K562 (cell line): ENCODE data around the gene KRTAP9-7. TPM values are rescaled to one million over a fixed set of nuclear protein-coding genes. Genes with fewer than 3 reads are reported as not detected.

Experiments
- ATAC-seq: fragments of 200-7000 bp; cut with Tn5 transposase; 3 replicates; pipeline ENCODE4 v1.9.1; 2020; ENCODE audit warnings: moderate library complexity
- BruUV-seq: library from RNA; stranded (reverse); fragments of 400-500 nt; replicated peaks from 2 replicates; lab custom pipeline; 2021; lab: Mats Ljungman, UMichigan
- CTCF ChIA-PET: fragments of 300-600 bp; formaldehyde crosslinking; extraction: SDS; loops from one replicate; lab custom pipeline; 2021; ENCODE audit warnings: low intra/inter-chr PET ratio; lab: Yijun Ruan, JAX
- POLR2A ChIA-PET: fragments of 300-600, 350-650 bp; sonication (Branson Sonifier 250); formaldehyde crosslinking; extraction: SDS; loops from one replicate; lab custom pipeline; 2021; ENCODE audit warnings: antibody characterized with exemption, inconsistent platforms; lab: Yijun Ruan, JAX
- DNase-seq, 4 experiments: peaks; one replicate each; pipeline versions ENCODE4 v3.0.0 to v3.0.0-alpha.2; 2011 to 2018; ENCODE audit warnings: low spot score in 3 of 4, mixed read lengths in 3 of 4; ENCODE audit errors: extremely low read depth in 1 of 4
- FAIRE-seq: peaks from 2 replicates; lab custom pipeline; 2011; peaks lifted over from hg19 to GRCh38; lab: Jason Lieb, UNC
- H2AFZ ChIP-seq: 2 replicates; pipeline ENCODE4 v1.6.0; 2011; ENCODE audit warnings: low read depth, low read length, control low read depth, inconsistent platforms
- H3K27ac ChIP-seq: fragments of 200-600 bp; 3 replicates; pipeline ENCODE4 v1.8.0; 2011; ENCODE audit warnings: low read depth, mild to moderate bottlenecking, control low read depth, inconsistent platforms, low read length, moderate library complexity, mixed read lengths; ENCODE audit errors: extremely low read depth
- H3K27me3 ChIP-seq, 2 experiments: fragments of 300-600 bp in 1 of 2; 2 replicates in 1 of 2; 3 replicates in 1 of 2; pipeline versions ENCODE4 v1.6.0 to v1.8.0; 2011; ENCODE audit warnings: inconsistent platforms in 2 of 2, low read length in 2 of 2, mild to moderate bottlenecking in 1 of 2, mixed read lengths in 1 of 2, moderate library complexity in 1 of 2; ENCODE audit not compliant: control insufficient read depth in 2 of 2, insufficient read depth in 2 of 2
- H3K36me3 ChIP-seq: fragments of 300-600 bp; 3 replicates; pipeline ENCODE4 v1.8.0; 2011; ENCODE audit warnings: mild to moderate bottlenecking, low read length, inconsistent platforms; ENCODE audit not compliant: control insufficient read depth, insufficient read depth
- H3K4me1 ChIP-seq, 2 experiments: fragments of 200-600 bp in 1 of 2; replicated peaks in 1 of 2; 2 replicates in 1 of 2; 3 replicates in 1 of 2; pipeline versions ENCODE4 v1.5.1 to v1.8.0; 2011; ENCODE audit warnings: inconsistent platforms in 2 of 2, low read length in 2 of 2, mild to moderate bottlenecking in 1 of 2, mixed read lengths in 1 of 2, moderate library complexity in 1 of 2; ENCODE audit not compliant: control insufficient read depth in 2 of 2, insufficient read depth in 2 of 2
- H3K4me2 ChIP-seq: 2 replicates; pipeline ENCODE4 v1.6.1; 2011; ENCODE audit warnings: low read length, control low read depth, inconsistent platforms, mixed read lengths; ENCODE audit not compliant: insufficient read depth
- H3K4me3 ChIP-seq: fragments of 200-600 bp; sonication (generic), shearing (Covaris generic); 2 replicates; pipeline ENCODE4 v1.5.1; 2016; ENCODE audit warnings: control low read depth, inconsistent platforms
- H3K79me2 ChIP-seq: fragments of 200-600 bp; 3 replicates; pipeline ENCODE4 v1.8.0; 2011; ENCODE audit warnings: low read length, inconsistent platforms; ENCODE audit not compliant: control insufficient read depth, insufficient read depth
- H3K9ac ChIP-seq, 2 experiments: 2 replicates each; pipeline versions ENCODE4 v1.6.0 to v1.6.1; 2011; ENCODE audit warnings: low read depth in 2 of 2, low read length in 2 of 2, control low read depth in 1 of 2, inconsistent platforms in 1 of 2, mild to moderate bottlenecking in 1 of 2, mixed read lengths in 1 of 2; ENCODE audit not compliant: insufficient read depth in 1 of 2
- H3K9me1 ChIP-seq: one replicate; pipeline ENCODE4 v1.6.0; 2011; ENCODE audit warnings: inconsistent platforms, mild to moderate bottlenecking, low read length, moderate library complexity; ENCODE audit not compliant: control insufficient read depth, insufficient read depth
- H3K9me3 ChIP-seq: replicated peaks from 2 replicates; pipeline ENCODE4 v1.5.1; 2011; ENCODE audit warnings: low read depth, low read length, inconsistent platforms; ENCODE audit not compliant: control insufficient read depth, insufficient read depth
- H4K20me1 ChIP-seq: replicated peaks from 2 replicates; pipeline ENCODE4 v1.6.1; 2011; ENCODE audit warnings: low read length, inconsistent platforms, mixed read lengths; ENCODE audit not compliant: control insufficient read depth, insufficient read depth
- GABPA ChIP-seq: fragments of 200-800 bp; sonication (Bioruptor generic); conservative IDR thresholded peaks from 2 replicates; pipeline ENCODE4 v1.6.1; 2016; ENCODE audit warnings: low read depth, missing genetic modification characterization, missing compliant biosample characterization
- HBP1 ChIP-seq: fragments of 450-650 bp; formaldehyde crosslinking; IDR thresholded peaks from 2 replicates; pipeline ENCODE4 v1.4.0; 2022; ENCODE audit warnings: missing genetic modification characterization
- MAZ ChIP-seq, 2 experiments: fragments of 450-650 bp in 1 of 2; sonication (generic) in 1 of 2; formaldehyde crosslinking; IDR thresholded peaks in 1 of 2; conservative IDR thresholded peaks in 1 of 2; 2 replicates each; pipeline versions ENCODE4 v1.4.0 to v1.5.0; 2020; ENCODE audit warnings: mild to moderate bottlenecking in 1 of 2, missing genetic modification reagents in 1 of 2
- ZBTB11 ChIP-seq, 3 experiments: fragments of 200-800 bp in 1 of 3; fragments of 250-450 bp in 1 of 3; fragments of 450-650 bp in 1 of 3; sonication (Bioruptor Pico) in 1 of 3; sonication (Bioruptor generic) in 1 of 3; formaldehyde crosslinking in 1 of 3; IDR thresholded peaks; 2 replicates each; pipeline versions ENCODE4 v1.6.1 to v1.8.0; 2016 to 2022; ENCODE audit warnings: mild to moderate bottlenecking in 2 of 3, missing genetic modification characterization in 2 of 3, missing compliant biosample characterization in 1 of 3, moderate library complexity in 1 of 3
- ZBTB40 ChIP-seq, 2 experiments: fragments of 450-650 bp in 1 of 2; sonication (generic) in 1 of 2; formaldehyde crosslinking in 1 of 2; IDR thresholded peaks; 2 replicates each; pipeline versions ENCODE4 v1.7.1 to v1.9.0; 2016 to 2022; ENCODE audit warnings: inconsistent platforms in 1 of 2, mild to moderate bottlenecking in 1 of 2, missing genetic modification reagents in 1 of 2
- ZNF778 ChIP-seq: fragments of 450-650 bp; formaldehyde crosslinking; IDR thresholded peaks from 2 replicates; pipeline ENCODE4 v1.4.0; 2020; ENCODE audit warnings: mild to moderate bottlenecking, moderate library complexity
- WGBS: fragments of 100-300 bp; shearing (Covaris generic); methylation state at CpG from one replicate; pipeline ENCODE4 v1.1.6; 2016; ENCODE audit warnings: low coverage, mixed read lengths; ENCODE audit not compliant: insufficient coverage; ENCODE audit errors: missing lambda C conversion rate; 5-methylcytosine and 5-hydroxymethylcytosine counted together
- in situ Hi-C: fragments of 300-500 bp; cut with MboI; formaldehyde crosslinking; loops from 4 replicates; pipeline ENCODE4 v1.15.0; 2018; ENCODE audit warnings: inconsistent platforms, mixed read lengths
- intact Hi-C: fragments of 100-400 bp; cut with micrococcal nuclease; formaldehyde crosslinking; loops from 2 replicates; pipeline ENCODE4 v1.14.2; 2022
- polyA plus RNA-seq, 8 experiments: library from polyadenylated mRNA; depleted of rRNA in 4 of 8; stranded (reverse) in 5 of 8; unstranded in 3 of 8; fragments of >200 nt; fragmentation: Nextera tagmentation in 2 of 8; fragmentation: Illumina TruSeq in 1 of 8; extraction: Ambion mirVana in 2 of 8; extraction: Trizol in 1 of 8; gene quantifications; 2 replicates each; pipeline versions ENCODE4 v1.2.1 to v1.2.3, GENCODE V29; 2011 to 2014; ENCODE audit warnings: inconsistent platforms in 1 of 8, missing spikeins in 1 of 8
- total RNA-seq, 7 experiments: library from RNA; depleted of rRNA in 6 of 7; stranded (reverse); fragments of >200 nt in 6 of 7; fragmentation: Illumina TruSeq in 2 of 7; extraction: Trizol in 2 of 7; gene quantifications; 2 replicates each; pipeline versions ENCODE4 v1.2.1 to v1.2.3, GENCODE V29; 2011 to 2021; ENCODE audit warnings: low replicate concordance in 1 of 7

Gene KRTAP9-7
- total and polyA plus RNA-seq, 9 of the 15 experiments (the other 6 are each of a cell fraction or from before 2014, with no cell fraction given), result not detected

- ATAC-seq (no peak), FAIRE-seq (no peak), DNase-seq (no peak)
- Histone ChIP-seq H3K4me3 (no peak overlapping the region), H2AFZ (no peak overlapping the region), H4K20me1 (no peaks in the 10 kb centered on the region), H3K79me2 (no peaks in the 10 kb centered on the region), H3K27me3 (peaks cover 3 to 25% of the 10 kb centered on the region in 2 experiments; a peak in 4 of 5 replicates), H3K9ac (no peak overlapping the region), H3K4me1 (no peaks in the 10 kb centered on the region; a peak in 1 of 5 replicates), H3K9me1 (no peaks in the 10 kb centered on the region), H3K36me3 (no peaks in the 10 kb centered on the region), H3K27ac (no peak overlapping the region), H3K9me3 (no peaks in the 10 kb centered on the region), H3K4me2 (no peak overlapping the region)
- ChIA-PET POLR2A (interaction anchor here (1.2 kb wide), 1 partner anchor 22 kb away, joined by 4 read pairs; no protein-coding TSS in a partner anchor), CTCF (no interaction called here)
- in situ Hi-C loops, result no loop called here
- intact Hi-C loops, result no loop called here
- BruUV-seq, result no TSS peak
- TF ChIP-seq GABPA (peak; percentile 27; the same call in 1 of the 2 replicates), MAZ (CRISPR knock-in tag; conservative IDR thresholded peaks at IDR 0.05 in 1 of 2, IDR thresholded peaks at IDR 0.05 in 1 of 2) (no peak), HBP1 (CRISPR knock-in tag) (no peak), ZNF778 (no peak), ZBTB11 (CRISPR knock-in tag; IDR thresholded peaks at IDR 0.05) (0 out of 6 replicates have a peak, but pooled peaks of 1 of the 3 experiments have one; percentile 20), ZBTB40 (IDR thresholded peaks at IDR 0.05) (0 out of 2 replicates have a peak, but pooled peaks have one; percentile 29), ZBTB40 (CRISPR knock-in tag; IDR thresholded peaks at IDR 0.05) (no peak)
- 2% methylated on average over 9 of the region's 9 CpGs for WGBS
These were observed 32.1 kb downstream of the KRTAP9-7 start for GRCh38 chr17:41307647-41308046.
